HG02571 (cell line): Measurements from ENCODE around the gene PAX8.

Source experiments
- ATAC-seq: cut with Tn5 transposase; IDR thresholded peaks from one replicate; pipeline ENCODE4 v1.9.1; 2021; ENCODE audit warnings: mild to moderate bottlenecking, moderate library complexity; ENCODE audit not compliant: unreplicated experiment

The PAX8 gene

GRCh38 chr2:113209011-113209645 lies 69.6 kb downstream of the PAX8 start:
- no peak for ATAC-seq

DNA sequence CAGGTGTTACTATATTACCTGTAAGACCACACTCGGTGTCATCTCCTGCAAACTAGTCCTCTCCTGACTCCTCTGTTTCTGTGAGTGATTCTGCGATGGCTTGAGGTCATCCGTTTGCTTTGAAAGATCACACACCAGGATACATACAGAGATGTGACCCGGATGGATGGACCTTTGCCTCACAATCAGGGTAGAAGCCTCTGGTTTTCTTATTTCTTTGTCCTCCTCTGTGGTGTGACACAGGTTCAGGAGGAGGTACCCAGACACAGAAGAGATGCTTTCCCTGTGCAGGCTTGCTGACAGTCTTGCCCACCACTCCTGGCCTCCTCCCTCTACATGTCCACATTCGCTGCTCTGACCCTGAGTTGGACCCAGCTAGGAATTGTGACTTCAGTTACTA lies 70.3 kb downstream of the PAX8 start:
- no peak for ATAC-seq

DNA sequence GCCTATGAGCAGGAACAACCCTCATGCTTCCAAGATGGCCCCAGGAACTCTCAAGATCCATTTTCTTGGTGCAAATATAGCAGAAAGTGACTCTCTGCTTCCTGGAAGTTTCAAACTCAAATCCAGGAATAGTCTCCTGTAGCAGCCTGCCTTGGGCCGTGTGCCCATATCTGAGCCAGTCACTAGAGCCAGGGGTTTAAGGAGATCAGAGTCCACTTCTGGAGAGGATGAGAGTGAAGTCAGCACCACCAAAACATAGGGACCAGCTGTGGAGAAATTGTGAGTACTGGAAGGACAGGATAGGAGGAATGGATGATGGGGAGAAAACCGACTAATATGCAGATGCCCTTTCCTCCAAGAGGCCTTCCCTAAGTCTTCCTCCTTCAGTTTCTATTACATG lies 71.7 kb downstream of the PAX8 start:
- no peak for ATAC-seq

- ATAC-seq, result no peak
Measured at GRCh38 chr2:113206251-113206650, 72.5 kb downstream of the PAX8 start.

DNA sequence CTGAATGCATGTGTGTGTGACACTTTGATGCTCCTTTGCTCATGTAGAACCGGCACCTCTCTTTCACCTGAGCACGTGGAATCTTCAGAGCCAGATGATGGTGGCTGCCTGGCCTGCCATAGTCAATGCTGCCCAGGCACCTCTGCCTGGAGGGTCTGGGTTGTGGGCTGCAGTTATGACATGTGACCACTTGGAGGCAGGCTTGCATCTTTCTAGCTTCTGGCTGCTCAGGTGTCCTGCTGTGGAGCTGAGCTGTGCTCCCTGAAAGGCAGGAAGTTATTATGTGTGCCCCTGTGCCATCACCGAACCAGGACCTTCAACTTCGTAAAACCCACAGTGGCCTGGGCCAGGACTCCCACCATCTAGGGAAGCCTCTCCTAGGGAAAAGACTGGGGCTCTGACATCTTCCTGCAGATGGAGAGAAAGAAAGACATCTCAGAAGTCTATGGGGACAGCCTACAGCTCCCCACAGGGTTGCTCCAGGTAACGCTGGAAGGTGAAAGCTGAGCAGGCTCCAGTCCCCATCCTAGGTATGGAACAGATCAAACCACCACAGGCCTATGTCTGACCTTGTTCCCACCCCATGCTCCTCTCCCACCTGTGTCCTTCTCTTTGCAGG lies 74.7 kb downstream of the PAX8 start:
- ATAC-seq, result peak; percentile 74

- ATAC-seq, result no peak
Measured at GRCh38 chr2:113203217-113203530, 75.5 kb downstream of the PAX8 start.

- ATAC-seq, result no peak
Measured at GRCh38 chr2:113202305-113203216, 76.2 kb downstream of the PAX8 start.

DNA sequence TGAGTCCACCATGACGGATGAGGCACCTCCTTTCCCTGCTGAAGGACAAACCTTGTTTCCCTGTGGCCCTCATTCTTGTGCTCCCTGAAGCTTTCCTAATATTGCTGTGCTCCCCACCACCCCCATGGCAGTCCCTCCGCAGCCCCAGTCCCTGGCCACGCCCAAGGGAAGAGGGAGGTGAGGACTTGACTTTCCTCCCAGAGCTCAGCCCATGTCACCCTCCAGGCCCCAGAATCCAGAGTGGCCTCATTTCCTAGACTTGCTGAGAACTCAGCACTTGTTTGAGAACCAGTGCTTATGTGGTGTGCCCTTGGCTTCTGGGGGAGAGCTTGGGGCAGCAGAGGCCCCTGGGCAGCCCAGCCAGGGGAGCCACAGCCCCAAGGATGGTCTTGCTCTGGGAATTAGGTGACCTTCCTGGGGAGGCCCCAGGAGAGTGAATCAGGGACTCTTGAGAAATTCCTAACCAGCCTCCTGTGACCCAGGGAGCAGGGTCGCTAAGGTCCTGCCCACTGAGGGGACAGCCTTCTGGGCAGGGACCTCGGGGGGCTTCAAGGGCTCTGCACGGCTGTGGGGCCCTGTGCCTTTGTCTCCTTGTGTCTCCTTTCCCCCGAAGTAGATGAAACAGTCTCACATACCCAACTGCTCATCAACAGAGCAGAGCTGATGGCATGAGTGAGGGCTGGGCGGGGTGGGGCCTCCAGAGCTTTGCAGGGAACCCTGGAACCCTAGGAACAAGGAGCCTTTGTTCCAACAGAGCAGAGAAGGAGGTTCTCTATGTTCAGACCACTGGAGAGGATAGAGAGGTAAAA lies 77.0 kb downstream of the PAX8 start:
- no peak for ATAC-seq

- ATAC-seq, result no peak
Measured at GRCh38 chr2:113200736-113201490, 77.8 kb downstream of the PAX8 start.

DNA sequence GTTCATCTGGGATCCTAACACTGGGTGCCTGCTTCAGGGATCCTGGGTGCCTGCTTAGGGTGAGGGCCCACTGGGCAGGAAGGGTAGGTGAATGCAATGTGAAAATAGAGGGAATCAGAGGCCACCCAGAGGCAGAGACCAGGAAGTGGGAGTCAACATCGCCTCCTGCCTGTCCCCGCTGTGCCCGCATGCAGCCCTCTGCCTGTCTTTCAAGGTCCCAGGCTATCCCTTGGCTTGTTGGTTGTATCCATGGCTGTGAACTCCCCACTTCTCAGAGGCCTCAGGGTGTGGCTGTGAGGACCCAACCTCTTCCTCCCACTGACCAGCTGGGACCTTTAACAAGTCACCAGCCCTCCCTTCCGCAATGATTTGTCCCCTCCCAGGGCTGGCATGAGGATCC lies 78.5 kb downstream of the PAX8 start:
- ATAC-seq, result no peak

GRCh38 chr2:113198790-113199612 lies 79.7 kb downstream of the PAX8 start:
- peak; percentile 72 for ATAC-seq

DNA sequence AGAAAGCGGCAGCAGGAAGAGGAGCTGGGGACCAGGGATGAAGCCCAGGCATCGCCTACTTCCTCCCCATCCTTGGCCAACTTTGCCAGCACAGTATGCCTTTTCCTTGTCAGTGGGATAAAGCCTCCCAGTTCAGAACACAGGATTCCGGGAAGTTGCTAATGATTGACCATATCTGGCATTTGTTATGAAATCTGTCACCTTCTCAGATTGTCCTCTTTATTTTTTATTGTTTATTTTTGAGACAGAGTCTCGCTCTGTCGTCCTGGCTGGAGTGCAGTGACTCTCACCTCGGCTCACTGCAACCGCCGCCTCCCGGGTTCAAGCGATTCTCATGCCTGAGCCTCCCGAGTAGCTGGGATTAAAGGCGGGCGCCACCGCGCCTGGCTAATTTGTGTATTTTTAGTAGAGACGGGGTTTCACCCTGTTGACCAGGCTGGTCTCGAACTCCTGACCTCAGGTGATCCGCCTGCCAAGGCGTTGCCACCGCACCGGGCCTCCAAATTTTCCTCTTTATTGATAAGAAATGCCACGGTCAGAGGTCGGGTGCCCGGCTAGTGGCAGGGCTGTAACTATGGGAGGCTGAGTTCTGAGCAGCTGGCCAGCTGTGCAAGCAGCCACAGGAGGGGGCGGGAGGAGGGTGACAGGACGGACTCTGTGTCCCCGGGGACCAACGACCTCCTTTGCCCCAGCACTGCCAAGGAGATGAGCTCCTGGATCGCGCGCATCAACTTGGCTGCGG lies 80.5 kb downstream of the PAX8 start:
- peak; percentile 9 for ATAC-seq

GRCh38 chr2:113197347-113198047 lies 81.2 kb downstream of the PAX8 start:
- ATAC-seq, result no peak

DNA sequence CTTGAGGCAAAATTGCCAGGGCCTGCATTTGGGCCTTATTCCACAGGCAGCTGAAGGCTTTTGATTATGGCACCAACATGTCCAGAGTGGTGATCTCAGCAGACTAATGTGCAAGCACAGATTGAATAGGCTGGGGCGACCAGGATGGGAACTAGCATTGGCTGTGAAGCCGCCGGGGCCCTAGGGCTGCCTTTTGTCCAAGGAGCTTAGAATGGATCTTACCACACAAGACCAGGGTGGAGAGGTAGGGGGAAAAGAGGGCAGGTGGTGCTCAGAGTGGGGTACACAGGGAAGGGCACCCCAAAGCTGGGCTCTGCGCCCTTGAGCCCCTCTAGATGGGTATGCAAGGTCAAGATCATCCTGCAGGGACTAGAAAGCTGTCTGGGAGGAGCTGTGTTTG lies 81.9 kb downstream of the PAX8 start:
- no peak for ATAC-seq

GRCh38 chr2:113195923-113196501 lies 82.7 kb downstream of the PAX8 start:
- ATAC-seq, result no peak

- ATAC-seq, result no peak
Measured at GRCh38 chr2:113192459-113193100, 86.1 kb downstream of the PAX8 start.

- no peak for ATAC-seq
Measured at GRCh38 chr2:113190871-113191270, 87.8 kb downstream of the PAX8 start.
